Ishikawa (cell line): ENCODE results near the gene KXD1.

Experiments used
- CEBPB ChIP-seq: IDR thresholded peaks from 2 replicates; pipeline ENCODE4 v1.6.1; 2012
- CREB1 ChIP-seq: IDR thresholded peaks from 2 replicates; pipeline ENCODE4 v1.6.1; 2012; ENCODE audit warnings: low read depth
- EGR1 ChIP-seq: IDR thresholded peaks from 2 replicates; pipeline ENCODE4 v1.6.1; 2012
- EP300 ChIP-seq: IDR thresholded peaks from 2 replicates; pipeline ENCODE4 v1.6.1; 2012; ENCODE audit warnings: borderline replicate concordance
- FOXM1 ChIP-seq: IDR thresholded peaks from 2 replicates; pipeline ENCODE4 v1.6.1; 2012; ENCODE audit warnings: low read depth, borderline replicate concordance
- MAX ChIP-seq: IDR thresholded peaks from 2 replicates; pipeline ENCODE4 v1.6.1; 2012
- NFIC ChIP-seq: IDR thresholded peaks from 2 replicates; pipeline ENCODE4 v1.6.1; 2012
- RAD21 ChIP-seq: IDR thresholded peaks from 2 replicates; pipeline ENCODE4 v1.6.1; 2012; ENCODE audit warnings: low read depth
- REST ChIP-seq: IDR thresholded peaks from 2 replicates; pipeline ENCODE4 v1.6.1; 2012; ENCODE audit warnings: low read depth, mild to moderate bottlenecking
- TAF1 ChIP-seq: IDR thresholded peaks from 2 replicates; pipeline ENCODE4 v1.6.1; 2012; ENCODE audit warnings: low read depth, mild to moderate bottlenecking
- TCF12 ChIP-seq: IDR thresholded peaks from 2 replicates; pipeline ENCODE4 v1.6.1; 2012; ENCODE audit warnings: low read depth
- TEAD4 ChIP-seq: IDR thresholded peaks from 2 replicates; pipeline ENCODE4 v1.6.1; 2012
- USF1 ChIP-seq: IDR thresholded peaks from 2 replicates; pipeline ENCODE4 v1.6.1; 2012
- YY1 ChIP-seq: IDR thresholded peaks from 2 replicates; pipeline ENCODE4 v1.6.1; 2012; ENCODE audit warnings: low read depth
- ZBTB7A ChIP-seq: IDR thresholded peaks from 2 replicates; pipeline ENCODE4 v1.6.1; 2012; ENCODE audit warnings: low read depth

Gene KXD1

GRCh38 chr19:18574691-18575291 lies 17.1 kb downstream of the KXD1 start:
- TF ChIP-seq EP300 (no peak), FOXM1 (no peak)

- no peak for TF ChIP-seq ZBTB7A
- TF ChIP-seq REST, result no peak
- no peak for TF ChIP-seq TCF12
- TF ChIP-seq MAX, result no peak
- no peak for TF ChIP-seq USF1
- no peak for TF ChIP-seq CREB1
- TF ChIP-seq RAD21, result no peak
- no peak for TF ChIP-seq YY1
- TF ChIP-seq EP300, result no peak
- TF ChIP-seq TAF1, result no peak
- TF ChIP-seq EGR1, result no peak
- no peak for TF ChIP-seq CEBPB
- no peak for TF ChIP-seq NFIC
- TF ChIP-seq FOXM1, result no peak
Measured at GRCh38 chr19:18576383-18576782, 18.7 kb downstream of the KXD1 start.

GRCh38 chr19:18577365-18577914 lies 19.8 kb downstream of the KXD1 start:
- no peak for TF ChIP-seq CREB1
- no peak for TF ChIP-seq ZBTB7A
- TF ChIP-seq USF1, result no peak
- no peak for TF ChIP-seq EP300
- TF ChIP-seq CEBPB, result no peak
- TF ChIP-seq RAD21, result no peak
- TF ChIP-seq TAF1, result no peak
- TF ChIP-seq NFIC, result no peak
- no peak for TF ChIP-seq TCF12
- no peak for TF ChIP-seq TEAD4
- no peak for TF ChIP-seq REST
- TF ChIP-seq EGR1, result no peak
- TF ChIP-seq MAX, result no peak
- TF ChIP-seq YY1, result no peak

- TF ChIP-seq TAF1, result no peak
- no peak for TF ChIP-seq USF1
- TF ChIP-seq NFIC, result no peak
- TF ChIP-seq CEBPB, result no peak
- TF ChIP-seq MAX, result no peak
- no peak for TF ChIP-seq CREB1
- no peak for TF ChIP-seq YY1
- TF ChIP-seq FOXM1, result no peak
- TF ChIP-seq REST, result no peak
- TF ChIP-seq TCF12, result no peak
- no peak for TF ChIP-seq TEAD4
- no peak for TF ChIP-seq RAD21
- TF ChIP-seq EGR1, result no peak
Measured at GRCh38 chr19:18580311-18580710, 22.6 kb downstream of the KXD1 start.
